Measurements from ENCODE around the gene FIS1.

- TF ChIP-seq GATA2 (IDR thresholded peaks at IDR 0.05; ENCODE audit: low read depth, low read length): no peak
- no peak for TF ChIP-seq GATA3 (IDR thresholded peaks at IDR 0.05; ENCODE audit: low read depth, low read length)
These were observed 46.4 kb downstream of the FIS1 start for GRCh38 chr7:101198476-101198875.

Data from SH-SY5Y (cell line).